ENCODE measurements around the gene CPTP. TPM values are rescaled to one million over a fixed set of nuclear protein-coding genes. Genes with fewer than 3 reads are reported as not detected.

Gene CPTP
- total RNA-seq, 1 experiment from 2014 or later = 14.0 TPM

- Histone ChIP-seq H2BK20ac (ENCODE audit: low read depth, low read length, poor library complexity, severe bottlenecking) (no peak overlapping the region), H3K14ac (ENCODE audit: insufficient read depth, low read length) (no peak overlapping the region), H4K5ac (ENCODE audit: insufficient read length, low read depth, low read length) (no peak overlapping the region), H2BK12ac (ENCODE audit: insufficient read length, low read depth, low read length) (no peak overlapping the region), H3K4me1 (ENCODE audit: insufficient read depth, low read length) (peaks cover 5% of the 10 kb centered on the region; the same call in 1 of the 2 replicates), H3K27me3 (ENCODE audit: insufficient read depth, low read length) (no peaks in the 10 kb centered on the region), H3K9me3 (ENCODE audit: control insufficient read depth, low read depth, low read length) (no peaks in the 10 kb centered on the region), H3K79me1 (ENCODE audit: insufficient read depth, low read depth, low read length, poor library complexity, severe bottlenecking) (no peaks in the 10 kb centered on the region), H2BK5ac (ENCODE audit: insufficient read length, low read length) (no peak overlapping the region), H3K18ac (ENCODE audit: insufficient read length, low read depth, low read length) (no peak overlapping the region), H3T11ph (ENCODE audit: low read length) (no peak overlapping the region), H4K20me1 (ENCODE audit: control insufficient read depth, insufficient read depth, insufficient read length) (no peaks in the 10 kb centered on the region), H2AFZ (ENCODE audit: low read length) (no peak overlapping the region), H3K9ac (ENCODE audit: extremely low read depth, insufficient read length, low read length) (no peak overlapping the region), H3K23ac (ENCODE audit: insufficient read length, low read depth, low read length) (no peak overlapping the region), H4K8ac (replicated peaks; ENCODE audit: insufficient read length, low read depth, low read length) (no peak overlapping the region), H2BK120ac (ENCODE audit: low read depth, low read length, poor library complexity, severe bottlenecking) (no peak overlapping the region), H3K23me2 (ENCODE audit: insufficient read length, low read depth, low read length, poor library complexity, severe bottlenecking) (peaks cover 15% of the 10 kb centered on the region), H3K4ac (ENCODE audit: low read depth, low read length) (no peak overlapping the region), H3K4me2 (ENCODE audit: insufficient read depth, insufficient read length, low read length) (peak overlapping the region; percentile 16), H2AK5ac (ENCODE audit: insufficient read length, low read length) (no peak overlapping the region), H2BK15ac (ENCODE audit: low read depth, low read length) (no peak overlapping the region), H3K56ac (ENCODE audit: insufficient read length, low read depth, low read length) (no peak overlapping the region), H4K91ac (ENCODE audit: insufficient read length, low read depth, low read length) (no peak overlapping the region), H3K27ac (ENCODE audit: insufficient read length, low read depth, low read length) (no peak overlapping the region), H3K79me2 (ENCODE audit: insufficient read depth, low read length) (no peaks in the 10 kb centered on the region)
- peak; percentile 85 for DNase-seq
- peaks cover 3% of the 10 kb centered on the region; the same call in 1 of the 2 replicates for H3K27me3 Mint-ChIP-seq (ENCODE audit: low read depth)
- H3K4me1 Mint-ChIP-seq = peaks cover 18 to 27% of the 10 kb centered on the region in 2 experiments
- TF ChIP-seq, protein P1, sequence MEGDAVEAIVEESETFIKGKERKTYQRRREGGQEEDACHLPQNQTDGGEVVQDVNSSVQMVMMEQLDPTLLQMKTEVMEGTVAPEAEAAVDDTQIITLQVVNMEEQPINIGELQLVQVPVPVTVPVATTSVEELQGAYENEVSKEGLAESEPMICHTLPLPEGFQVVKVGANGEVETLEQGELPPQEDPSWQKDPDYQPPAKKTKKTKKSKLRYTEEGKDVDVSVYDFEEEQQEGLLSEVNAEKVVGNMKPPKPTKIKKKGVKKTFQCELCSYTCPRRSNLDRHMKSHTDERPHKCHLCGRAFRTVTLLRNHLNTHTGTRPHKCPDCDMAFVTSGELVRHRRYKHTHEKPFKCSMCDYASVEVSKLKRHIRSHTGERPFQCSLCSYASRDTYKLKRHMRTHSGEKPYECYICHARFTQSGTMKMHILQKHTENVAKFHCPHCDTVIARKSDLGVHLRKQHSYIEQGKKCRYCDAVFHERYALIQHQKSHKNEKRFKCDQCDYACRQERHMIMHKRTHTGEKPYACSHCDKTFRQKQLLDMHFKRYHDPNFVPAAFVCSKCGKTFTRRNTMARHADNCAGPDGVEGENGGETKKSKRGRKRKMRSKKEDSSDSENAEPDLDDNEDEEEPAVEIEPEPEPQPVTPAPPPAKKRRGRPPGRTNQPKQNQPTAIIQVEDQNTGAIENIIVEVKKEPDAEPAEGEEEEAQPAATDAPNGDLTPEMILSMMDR (conservative IDR thresholded peaks at IDR 0.05) = no peak
- H3K4me3 Mint-ChIP-seq = peak overlapping the region in 1 of 2 experiments; percentile 34; a peak in 4 of 5 replicates
- WGBS (ENCODE audit: extremely low coverage, insufficient read length, low lambda C conversion rate) = no CpG with 5 or more reads among the region's 29 CpGs
- H3K27ac Mint-ChIP-seq = no peak overlapping the region
- H3K36me3 Mint-ChIP-seq (ENCODE audit: insufficient read depth in 1 of 3, low read depth in 3 of 3) = no peaks in the 10 kb centered on the region; a peak in 1 of 7 replicates
- H3K9me3 Mint-ChIP-seq = no peaks in the 10 kb centered on the region; a peak in 1 of 5 replicates
Measured at GRCh38 chr1:1304331-1305299, 20.0 kb upstream of the CPTP start.
